Measurements from ENCODE around the gene BCL6.
A peak's percentile ranks its signal among the peaks of the same experiment; 100 is the strongest.

BCL6 gene

GRCh38 chr3:187737006-187737367, 8.3 kb downstream of the BCL6 start:
- Histone ChIP-seq H3K9me2 (replicated peaks; ENCODE audit: control insufficient read depth, low read length) (no peaks in the 10 kb centered on the region), H3K4me1 (ENCODE audit: control insufficient read depth, low read length) (peaks cover 53% of the 10 kb centered on the region), H3K9me3 (ENCODE audit: control insufficient read depth, insufficient read depth, low read length) (no peaks in the 10 kb centered on the region), H3K27me3 (ENCODE audit: control insufficient read depth, low read length) (no peaks in the 10 kb centered on the region), H3K36me3 (ENCODE audit: control insufficient read depth, low read length) (peaks cover 100% of the 10 kb centered on the region), H3F3A (ENCODE audit: control insufficient read depth, insufficient read depth) (peaks cover 61% of the 10 kb centered on the region), H3K4me2 (ENCODE audit: low read length) (peak overlapping the region; percentile 93), H3K27ac (ENCODE audit: low read depth, low read length) (no peak overlapping the region), H3K79me2 (ENCODE audit: control insufficient read depth, low read length) (peaks cover 100% of the 10 kb centered on the region), H3K4me3 (ENCODE audit: low read length) (no peak overlapping the region), H4K20me1 (ENCODE audit: control insufficient read depth, insufficient read depth, low read depth, low read length) (peaks cover 75% of the 10 kb centered on the region)
- TF ChIP-seq CTCF (IDR thresholded peaks at IDR 0.05; ENCODE audit: low read depth, low read length, poor library complexity, severe bottlenecking) (no peak), EZH2phosphoT487 (IDR thresholded peaks at IDR 0.05; ENCODE audit: borderline replicate concordance, low read length) (no peak)

GRCh38 chr3:187736418-187736871, 8.8 kb downstream of the BCL6 start:
- H3K79me2 ChIP-seq (ENCODE audit: control insufficient read depth, low read length): peaks cover 100% of the 10 kb centered on the region
- H3K36me3 ChIP-seq (ENCODE audit: control insufficient read depth, low read length): peaks cover 100% of the 10 kb centered on the region
- H3K4me1 ChIP-seq (ENCODE audit: control insufficient read depth, low read length): peaks cover 53% of the 10 kb centered on the region
- H4K20me1 ChIP-seq (ENCODE audit: control insufficient read depth, insufficient read depth, low read depth, low read length): peaks cover 80% of the 10 kb centered on the region
- H3K4me2 ChIP-seq (ENCODE audit: low read length): no peak overlapping the region
- no peak for TF ChIP-seq CTCF (IDR thresholded peaks at IDR 0.05; ENCODE audit: low read depth, low read length, poor library complexity, severe bottlenecking)
- no peak for TF ChIP-seq EZH2phosphoT487 (IDR thresholded peaks at IDR 0.05; ENCODE audit: borderline replicate concordance, low read length)
- H3K9me3 ChIP-seq (ENCODE audit: control insufficient read depth, insufficient read depth, low read length): no peaks in the 10 kb centered on the region
- no peaks in the 10 kb centered on the region for H3K27me3 ChIP-seq (ENCODE audit: control insufficient read depth, low read length)
- peaks cover 63% of the 10 kb centered on the region for H3F3A ChIP-seq (ENCODE audit: control insufficient read depth, insufficient read depth)
- H3K4me3 ChIP-seq (ENCODE audit: low read length): no peak overlapping the region
- H3K9me2 ChIP-seq (replicated peaks; ENCODE audit: control insufficient read depth, low read length): no peaks in the 10 kb centered on the region
- H3K27ac ChIP-seq (ENCODE audit: low read depth, low read length): no peak overlapping the region

- Histone ChIP-seq H3K36me3 (ENCODE audit: control insufficient read depth, low read length) (peaks cover 100% of the 10 kb centered on the region), H4K20me1 (ENCODE audit: control insufficient read depth, insufficient read depth, low read depth, low read length) (peaks cover 86% of the 10 kb centered on the region)
Measured at GRCh38 chr3:187735837-187736236, 9.4 kb downstream of the BCL6 start.

More at GRCh38 chr3:187735837-187736236, 9.4 kb downstream of the BCL6 start:
- H3K4me2 ChIP-seq (ENCODE audit: low read length): no peak overlapping the region
- peaks cover 53% of the 10 kb centered on the region for H3K4me1 ChIP-seq (ENCODE audit: control insufficient read depth, low read length)
- H3K27me3 ChIP-seq (ENCODE audit: control insufficient read depth, low read length): no peaks in the 10 kb centered on the region
- no peak overlapping the region for H3K27ac ChIP-seq (ENCODE audit: low read depth, low read length)
- H3K9me3 ChIP-seq (ENCODE audit: control insufficient read depth, insufficient read depth, low read length): no peaks in the 10 kb centered on the region
- H3K9me2 ChIP-seq (replicated peaks; ENCODE audit: control insufficient read depth, low read length): no peaks in the 10 kb centered on the region
- TF ChIP-seq CTCF (IDR thresholded peaks at IDR 0.05; ENCODE audit: low read depth, low read length, poor library complexity, severe bottlenecking): no peak
- no peak for TF ChIP-seq EZH2phosphoT487 (IDR thresholded peaks at IDR 0.05; ENCODE audit: borderline replicate concordance, low read length)
- peaks cover 100% of the 10 kb centered on the region for H3K79me2 ChIP-seq (ENCODE audit: control insufficient read depth, low read length)
- H3F3A ChIP-seq (ENCODE audit: control insufficient read depth, insufficient read depth): peaks cover 70% of the 10 kb centered on the region
- no peak overlapping the region for H3K4me3 ChIP-seq (ENCODE audit: low read length)
